ENCODE data around the gene DOCK11.

DOCK11 gene

GRCh38 chrX:118497180-118497818 lies 1.7 kb downstream of the DOCK11 start:
- TF ChIP-seq GATA2 (IDR thresholded peaks at IDR 0.05; ENCODE audit: low read depth, low read length), result no peak
- TF ChIP-seq GATA3 (IDR thresholded peaks at IDR 0.05; ENCODE audit: low read depth, low read length), result no peak

- TF ChIP-seq GATA3 (IDR thresholded peaks at IDR 0.05; ENCODE audit: low read depth, low read length) (no peak), GATA2 (IDR thresholded peaks at IDR 0.05; ENCODE audit: low read depth, low read length) (no peak)
These were observed 2.7 kb downstream of the DOCK11 start for GRCh38 chrX:118498351-118498750.

DNA sequence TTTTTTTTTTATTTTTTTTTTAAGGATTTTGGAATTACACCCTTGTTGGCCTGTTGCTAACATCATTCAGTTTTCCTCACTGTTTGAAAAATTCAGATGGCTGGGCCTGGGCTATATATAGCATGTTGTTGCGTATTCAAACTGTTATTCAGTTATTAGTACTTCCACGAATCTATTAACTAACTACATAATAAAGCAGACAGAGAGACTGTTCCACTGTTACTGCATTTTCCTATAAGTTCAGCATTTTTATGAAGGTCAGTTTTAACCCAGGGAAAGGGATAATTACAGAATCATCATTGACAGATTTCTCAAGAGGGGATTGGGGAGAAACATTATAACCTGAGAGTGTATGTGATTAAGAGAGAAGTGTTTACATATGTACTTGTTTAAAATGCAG lies 3.1 kb downstream of the DOCK11 start:
- TF ChIP-seq GATA2 (IDR thresholded peaks at IDR 0.05; ENCODE audit: low read depth, low read length) (no peak), GATA3 (IDR thresholded peaks at IDR 0.05; ENCODE audit: low read depth, low read length) (no peak)

GRCh38 chrX:118499295-118499694 lies 3.7 kb downstream of the DOCK11 start:
- TF ChIP-seq GATA2 (IDR thresholded peaks at IDR 0.05; ENCODE audit: low read depth, low read length), result no peak
- no peak for TF ChIP-seq GATA3 (IDR thresholded peaks at IDR 0.05; ENCODE audit: low read depth, low read length)

DNA sequence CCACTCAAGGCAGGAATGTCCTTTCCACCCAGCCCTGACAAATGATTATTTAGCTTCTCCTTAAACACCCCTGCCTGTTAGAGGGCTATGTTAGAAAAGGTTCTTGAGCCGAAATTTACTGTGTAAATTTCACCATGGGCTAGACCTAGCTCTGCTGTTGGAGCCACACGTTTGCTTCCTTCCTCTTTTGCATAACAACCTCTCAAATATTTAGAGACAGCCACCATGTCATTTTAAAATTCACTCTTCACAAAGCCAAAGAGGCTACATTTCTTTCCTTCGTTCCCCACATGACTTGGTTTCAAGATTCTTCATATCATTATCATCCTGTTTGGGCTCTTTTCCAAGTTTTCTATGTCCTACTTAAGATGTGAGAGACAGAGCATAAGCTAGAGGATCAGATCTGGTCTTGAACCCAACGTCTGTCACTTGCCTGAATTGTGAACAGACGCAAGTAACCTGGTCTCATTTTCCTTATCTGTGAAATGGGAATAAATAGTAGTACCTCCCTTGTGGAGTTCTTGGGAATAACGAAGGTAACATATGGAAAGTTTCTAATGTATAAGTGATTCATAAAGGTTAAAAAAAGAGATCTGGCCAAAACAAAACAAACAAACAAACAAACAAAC lies 6.7 kb downstream of the DOCK11 start:
- TF ChIP-seq GATA2 (IDR thresholded peaks at IDR 0.05; ENCODE audit: low read depth, low read length), result no peak
- TF ChIP-seq GATA3 (IDR thresholded peaks at IDR 0.05; ENCODE audit: low read depth, low read length), result no peak

DNA sequence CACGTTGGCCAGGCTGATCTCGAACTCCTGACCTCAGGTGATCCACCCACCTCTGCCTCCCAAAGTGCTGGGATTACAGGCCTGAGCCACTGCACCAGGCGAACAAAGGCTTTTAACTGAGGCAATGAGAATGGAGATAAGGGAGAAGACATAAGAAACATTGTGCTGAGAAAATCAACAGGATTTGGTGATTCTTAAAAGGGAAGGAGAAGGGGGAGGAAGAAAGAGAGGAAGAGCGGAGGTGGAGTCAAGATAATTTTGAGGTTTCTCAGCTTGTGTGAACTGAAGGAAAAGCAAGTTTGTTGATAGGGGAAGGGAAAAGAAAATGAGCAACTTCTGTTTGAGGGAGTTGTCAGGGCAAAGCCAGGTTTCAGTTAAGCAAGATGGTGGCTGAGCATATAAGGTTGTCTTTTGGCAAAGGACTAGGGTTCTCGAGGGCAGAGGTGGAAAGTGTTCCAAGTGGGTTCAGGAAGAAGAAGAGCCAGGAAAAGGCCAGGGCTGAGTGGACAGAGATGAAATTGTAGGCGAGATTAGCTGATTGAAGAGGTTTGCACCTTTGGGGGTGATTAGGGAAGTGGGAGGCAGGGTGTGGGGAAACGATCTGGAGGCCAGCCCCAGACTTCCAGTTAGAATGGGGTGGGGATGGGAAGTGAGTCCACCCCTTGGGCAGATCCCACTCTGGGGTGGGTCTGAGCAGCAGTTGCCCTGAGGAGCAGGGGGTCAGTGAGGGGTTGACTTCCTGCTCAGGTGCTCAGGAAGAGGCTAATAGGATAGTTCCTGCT lies 7.8 kb downstream of the DOCK11 start:
- TF ChIP-seq GATA2 (IDR thresholded peaks at IDR 0.05; ENCODE audit: low read depth, low read length) (no peak), GATA3 (IDR thresholded peaks at IDR 0.05; ENCODE audit: low read depth, low read length) (no peak)

DNA sequence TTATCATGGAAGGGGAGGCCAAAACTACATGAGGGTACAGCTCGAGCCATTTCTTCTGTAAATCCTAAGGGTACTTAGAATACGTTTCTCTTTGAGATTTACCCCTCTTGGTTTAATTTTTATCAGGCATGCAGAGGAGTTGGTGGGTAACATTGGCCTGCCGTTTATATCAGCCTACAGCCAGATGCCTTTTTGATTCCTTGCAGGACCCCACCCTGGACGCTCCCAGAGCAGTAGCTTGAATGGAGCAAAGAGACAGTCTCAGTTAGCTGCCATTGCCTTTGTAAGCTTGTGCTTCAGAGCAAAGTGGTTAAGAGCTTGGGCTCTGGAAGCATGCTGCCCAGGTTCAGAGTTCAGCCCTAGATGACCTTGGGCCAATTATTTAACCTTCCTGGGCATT lies 9.0 kb downstream of the DOCK11 start:
- TF ChIP-seq GATA3 (IDR thresholded peaks at IDR 0.05; ENCODE audit: low read depth, low read length), result no peak
- TF ChIP-seq GATA2 (IDR thresholded peaks at IDR 0.05; ENCODE audit: low read depth, low read length), result no peak

GRCh38 chrX:118506805-118507480 lies 11.3 kb downstream of the DOCK11 start:
- TF ChIP-seq GATA3 (IDR thresholded peaks at IDR 0.05; ENCODE audit: low read depth, low read length), result no peak
- no peak for TF ChIP-seq GATA2 (IDR thresholded peaks at IDR 0.05; ENCODE audit: low read depth, low read length)

DNA sequence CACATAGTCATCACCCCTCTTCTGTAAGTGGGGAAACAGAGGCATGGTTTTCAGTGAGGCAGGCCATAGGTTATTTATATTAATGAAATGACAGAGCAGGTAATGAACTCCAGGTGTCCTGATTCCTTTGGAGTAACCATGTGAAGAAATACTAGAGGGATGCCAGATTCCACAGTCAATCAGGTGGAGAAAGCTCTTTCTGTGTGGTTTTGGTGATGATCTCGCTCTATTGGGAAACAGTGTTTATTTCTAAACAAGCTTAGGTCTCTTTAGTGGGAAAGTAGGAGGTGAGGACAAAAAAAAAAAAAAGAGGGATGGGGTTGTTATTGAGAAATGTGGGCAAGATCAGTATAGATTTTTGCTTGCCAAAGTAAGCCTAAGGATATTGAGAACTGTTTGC lies 12.2 kb downstream of the DOCK11 start:
- TF ChIP-seq GATA3 (IDR thresholded peaks at IDR 0.05; ENCODE audit: low read depth, low read length) (no peak), GATA2 (IDR thresholded peaks at IDR 0.05; ENCODE audit: low read depth, low read length) (no peak)

DNA sequence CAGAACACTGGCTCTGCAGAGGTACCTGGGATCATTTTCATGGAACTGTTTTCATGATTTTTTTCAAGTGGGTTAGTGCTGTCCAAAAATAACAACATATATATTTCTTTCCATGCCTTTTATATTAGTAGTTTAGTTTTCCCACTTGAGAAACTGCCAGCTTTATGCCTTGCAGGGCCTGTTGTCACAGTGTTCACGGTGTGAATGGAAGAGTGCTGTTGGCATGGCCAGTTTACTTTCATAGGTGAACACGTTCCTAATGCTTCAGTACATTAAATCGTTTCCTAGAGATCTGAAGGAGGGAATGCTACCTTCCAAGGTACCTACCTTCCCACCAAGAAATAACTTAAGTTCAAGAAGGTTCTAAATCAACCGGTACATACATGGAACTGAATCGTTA lies 12.6 kb downstream of the DOCK11 start:
- TF ChIP-seq GATA3 (IDR thresholded peaks at IDR 0.05; ENCODE audit: low read depth, low read length) (no peak), GATA2 (IDR thresholded peaks at IDR 0.05; ENCODE audit: low read depth, low read length) (no peak)

- no peak for TF ChIP-seq GATA3 (IDR thresholded peaks at IDR 0.05; ENCODE audit: low read depth, low read length)
- TF ChIP-seq GATA2 (IDR thresholded peaks at IDR 0.05; ENCODE audit: low read depth, low read length), result no peak
These were observed 13.0 kb downstream of the DOCK11 start for GRCh38 chrX:118508635-118509034.

- TF ChIP-seq GATA2 (IDR thresholded peaks at IDR 0.05; ENCODE audit: low read depth, low read length), result no peak
- no peak for TF ChIP-seq GATA3 (IDR thresholded peaks at IDR 0.05; ENCODE audit: low read depth, low read length)
These were observed 14.5 kb downstream of the DOCK11 start for GRCh38 chrX:118510111-118510510.

- no peak for TF ChIP-seq GATA3 (IDR thresholded peaks at IDR 0.05; ENCODE audit: low read depth, low read length)
These were observed 17.7 kb downstream of the DOCK11 start for GRCh38 chrX:118513120-118513898.
